ENCODE results near the gene PIGS.

PIGS gene

DNA sequence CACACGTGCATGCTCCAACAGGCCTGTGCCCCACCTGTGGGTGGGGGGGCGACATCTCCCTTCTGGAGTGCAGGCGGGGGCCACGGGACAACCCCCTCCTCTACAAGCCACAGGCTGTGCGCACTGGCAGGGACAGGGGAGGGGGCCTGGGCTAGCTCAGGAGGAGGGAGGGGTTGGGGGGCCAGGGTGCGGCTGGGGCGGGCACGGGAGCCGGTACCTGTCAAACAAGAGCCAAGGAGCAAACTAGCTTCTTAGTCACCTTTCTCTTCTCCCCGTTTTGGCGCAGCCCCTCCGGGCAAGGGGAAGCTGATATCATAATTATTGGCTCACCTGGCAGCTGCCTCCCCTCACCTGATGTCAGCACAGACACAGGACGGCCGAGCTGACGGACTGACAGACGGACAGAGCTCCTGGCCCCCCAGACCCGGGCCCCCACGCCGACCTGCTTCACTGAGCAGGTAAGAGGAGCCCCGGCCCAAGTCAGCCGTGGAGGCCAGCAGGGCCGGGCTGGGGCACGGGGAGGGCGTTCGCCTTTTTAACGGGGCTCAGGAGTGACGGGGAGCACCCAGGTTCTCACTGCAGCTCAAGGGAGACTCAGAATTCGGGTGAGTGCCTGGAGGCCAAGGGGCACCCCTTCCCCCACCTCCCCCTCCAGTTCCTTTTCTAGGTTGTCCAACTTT, 65.2 kb downstream of the PIGS start, which contains the start of gene FOXN1:
Gene FOXN1 (plus strand): TSS at position 363 of the 680 bp plus-strand sequence. CDS start 17,622 bp downstream, outside the sequence.
- DNase-seq, result no peak

DNA sequence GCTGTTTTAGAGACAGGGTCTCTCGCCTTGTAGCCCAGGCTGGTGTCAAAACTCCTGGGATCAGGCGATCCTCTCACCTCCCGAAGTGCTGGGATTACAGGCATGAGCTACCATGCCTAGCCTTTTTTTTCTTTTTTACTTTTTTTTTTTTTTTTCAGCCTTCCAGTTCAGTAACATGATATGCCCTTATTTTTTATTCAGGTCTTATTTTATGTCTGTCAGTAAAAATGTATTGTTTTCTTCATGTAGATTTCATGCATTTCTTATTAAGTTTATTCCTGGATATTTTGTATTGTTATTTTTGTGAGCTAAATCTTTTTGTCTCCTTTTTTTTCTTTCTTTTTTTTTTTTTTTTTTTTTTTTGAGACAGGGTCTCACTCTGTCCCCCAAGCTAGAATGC, 67.9 kb downstream of the PIGS start:
- DNase-seq, result no peak
